Skeletal muscle tissue (tissue), 4 donors: Measurements from ENCODE around the gene ZFHX3. TPM values are rescaled to one million over a fixed set of nuclear protein-coding genes. Genes with fewer than 3 reads are reported as not detected.

Source experiments
- H3K27ac ChIP-seq: one replicate; pipeline ENCODE4 v1.7.0; 2013; ENCODE audit warnings: mild to moderate bottlenecking, low read depth, low read length, inconsistent platforms
- H3K27me3 ChIP-seq, 3 donors: one replicate each; pipeline ENCODE4 v1.7.0; 2013; ENCODE audit warnings: low read length in 3 of 3; ENCODE audit not compliant: control insufficient read depth in 3 of 3, insufficient read depth in 3 of 3
- H3K36me3 ChIP-seq, 3 donors: one replicate each; pipeline ENCODE4 v1.7.0; 2013; ENCODE audit warnings: low read length in 3 of 3; ENCODE audit not compliant: control insufficient read depth in 3 of 3, insufficient read depth in 3 of 3
- H3K4me1 ChIP-seq, 3 donors: one replicate each; pipeline ENCODE4 v1.7.0; 2013; ENCODE audit warnings: low read length in 3 of 3, mild to moderate bottlenecking in 3 of 3; ENCODE audit not compliant: control insufficient read depth in 3 of 3, insufficient read depth in 3 of 3
- H3K4me3 ChIP-seq, 3 donors: one replicate each; pipeline ENCODE4 v1.7.0; 2013; ENCODE audit warnings: low read length in 3 of 3
- H3K9ac ChIP-seq, 3 donors: one replicate each; pipeline ENCODE4 v1.7.0; 2013; ENCODE audit warnings: low read length in 3 of 3, mild to moderate bottlenecking in 3 of 3, moderate library complexity in 2 of 3, low read depth in 1 of 3
- H3K9me3 ChIP-seq, 3 donors: one replicate each; pipeline ENCODE4 v1.7.0; 2013; ENCODE audit warnings: low read length in 3 of 3; ENCODE audit not compliant: control insufficient read depth in 3 of 3
- total RNA-seq: library from RNA; depleted of rRNA; stranded (reverse); fragments of >200 nt; gene quantifications from one replicate; pipeline ENCODE4 v1.2.3, GENCODE V29; 2014
- donor health status: Osteomylitis.

Gene ZFHX3
- total RNA-seq, 1 donor from 2014 or later = 8.9 TPM

- H3K4me3 ChIP-seq = peak overlapping the region in 2 of 3 donors; percentile 30 to 38
- H3K36me3 ChIP-seq = no peaks in the 10 kb centered on the region
- H3K9me3 ChIP-seq = no peaks in the 10 kb centered on the region
- H3K9ac ChIP-seq = peak overlapping the region; percentile 37 to 90 (median 79)
- H3K4me1 ChIP-seq = peaks cover 57 to 70% (median 68%) of the 10 kb centered on the region in 3 donors
- H3K27me3 ChIP-seq = no peaks in the 10 kb centered on the region
- H3K27ac ChIP-seq = peak overlapping the region; percentile 98
Observed at GRCh38 chr16:73050201-73051099, 2.5 kb upstream of the ZFHX3 start.

- Histone ChIP-seq H3K4me1 (peaks cover 61 to 71% (median 68%) of the 10 kb centered on the region in 3 donors), H3K36me3 (no peaks in the 10 kb centered on the region), H3K27me3 (no peaks in the 10 kb centered on the region), H3K9ac (peak overlapping the region; percentile 79 to 89 (median 85)), H3K9me3 (no peaks in the 10 kb centered on the region), H3K4me3 (peak overlapping the region in 1 of 3 donors; percentile 35), H3K27ac (peak overlapping the region; percentile 98)
Observed at GRCh38 chr16:73049511-73049910, 1.6 kb upstream of the ZFHX3 start.

DNA sequence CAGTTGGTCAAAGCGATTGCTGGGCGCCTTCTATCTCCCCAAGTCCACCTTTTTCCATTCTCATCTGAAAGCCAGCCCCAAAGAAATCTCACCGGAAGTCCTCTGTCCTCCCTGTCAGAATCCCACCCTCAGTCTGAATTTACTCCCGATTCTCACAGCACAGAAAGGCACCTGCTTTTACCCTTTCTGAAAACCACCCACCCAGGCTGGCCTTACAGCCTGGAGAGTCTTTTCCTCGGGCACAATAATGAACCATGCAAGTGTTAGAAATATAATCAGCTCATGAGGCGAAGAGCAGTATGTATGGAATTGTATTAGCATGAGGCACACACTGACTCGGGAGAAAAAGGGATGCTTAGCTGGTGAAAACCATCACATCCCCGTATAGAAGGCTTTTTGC, 1.2 kb upstream of the ZFHX3 start:
- peak overlapping the region; percentile 98 for H3K27ac ChIP-seq
- H3K36me3 ChIP-seq = no peaks in the 10 kb centered on the region
- no peaks in the 10 kb centered on the region for H3K27me3 ChIP-seq
- H3K9me3 ChIP-seq = no peaks in the 10 kb centered on the region
- peak overlapping the region; percentile 79 to 89 (median 85) for H3K9ac ChIP-seq
- H3K4me3 ChIP-seq = peak overlapping the region; percentile 74 to 83 (median 82)
- H3K4me1 ChIP-seq = peaks cover 65 to 75% (median 69%) of the 10 kb centered on the region in 3 donors

DNA sequence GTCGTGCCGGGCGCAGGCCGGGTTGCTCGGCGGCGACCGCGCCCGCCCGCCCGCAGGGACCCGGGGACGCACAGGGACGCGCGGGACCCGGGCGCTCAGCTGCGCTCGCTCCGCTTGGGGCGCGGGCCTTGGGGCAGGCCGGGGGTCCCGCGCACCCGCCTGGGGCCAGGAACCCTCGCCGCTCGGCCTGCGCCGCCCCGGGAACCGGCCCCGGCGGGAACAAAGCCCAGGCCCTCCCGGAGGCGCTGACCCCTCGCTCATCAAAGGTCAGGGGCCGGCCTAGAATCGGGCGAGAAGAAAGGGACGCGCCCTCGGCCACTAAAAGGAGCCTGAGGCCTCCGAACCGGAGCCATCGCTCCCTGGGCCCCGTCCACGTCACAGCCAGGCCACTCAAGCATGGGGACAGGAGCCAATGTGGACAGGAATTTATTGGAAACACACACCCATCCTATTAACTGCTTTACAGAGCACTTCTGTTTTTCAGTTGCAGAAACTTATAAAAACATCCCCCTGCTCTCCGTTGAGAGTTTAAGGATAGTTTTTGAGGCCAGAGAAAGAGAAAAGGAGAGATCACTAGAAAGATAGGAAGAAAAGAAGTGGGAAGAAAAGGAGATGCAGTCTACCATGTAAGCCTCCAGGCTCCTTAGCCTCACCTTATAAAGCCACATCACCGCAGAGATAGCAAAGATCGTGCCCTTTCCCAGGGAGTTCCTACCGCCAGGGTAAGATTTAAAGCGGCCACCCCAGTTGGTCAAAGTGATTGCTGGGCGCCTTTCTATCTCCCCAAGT, 558 bp upstream of the ZFHX3 start:
- H3K27ac ChIP-seq = peak overlapping the region; percentile 98
- peak overlapping the region; percentile 74 to 83 (median 82) for H3K4me3 ChIP-seq
- no peaks in the 10 kb centered on the region for H3K9me3 ChIP-seq
- H3K9ac ChIP-seq = peak overlapping the region; percentile 79 to 89 (median 85)
- H3K4me1 ChIP-seq = peaks cover 68 to 78% (median 72%) of the 10 kb centered on the region in 3 donors
- H3K36me3 ChIP-seq = no peaks in the 10 kb centered on the region
- H3K27me3 ChIP-seq = no peaks in the 10 kb centered on the region

- H3K9ac ChIP-seq = peak overlapping the region; percentile 64 to 89 (median 83)
- H3K9me3 ChIP-seq = no peaks in the 10 kb centered on the region
- H3K27ac ChIP-seq = peak overlapping the region; percentile 98
- no peaks in the 10 kb centered on the region for H3K27me3 ChIP-seq
- peaks cover 70 to 80% (median 72%) of the 10 kb centered on the region in 3 donors for H3K4me1 ChIP-seq
- peak overlapping the region; percentile 82 to 89 (median 83) for H3K4me3 ChIP-seq
- H3K36me3 ChIP-seq = no peaks in the 10 kb centered on the region
Observed at GRCh38 chr16:73047221-73047535, 750 bp downstream of the ZFHX3 start.

DNA sequence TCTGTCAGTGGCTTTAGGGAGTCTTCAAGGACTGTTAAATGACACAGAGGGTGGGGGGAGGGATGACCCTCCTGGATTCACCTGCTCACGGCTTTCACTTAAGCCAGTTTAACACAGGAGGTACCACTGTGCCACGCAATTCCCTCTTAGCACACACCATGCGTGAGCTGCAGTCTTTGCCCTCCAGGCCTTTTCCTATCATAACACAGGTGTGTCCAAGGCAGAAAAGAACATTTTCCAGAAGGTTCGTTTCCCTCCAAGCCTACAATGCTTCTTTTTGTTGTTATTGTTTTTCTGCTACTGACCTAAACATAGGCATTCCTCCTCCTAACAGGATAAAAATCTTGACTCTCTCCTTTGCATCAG, 1.1 kb downstream of the ZFHX3 start:
- H3K4me1 ChIP-seq = peaks cover 69 to 84% (median 73%) of the 10 kb centered on the region in 3 donors
- H3K36me3 ChIP-seq = no peaks in the 10 kb centered on the region
- no peaks in the 10 kb centered on the region for H3K27me3 ChIP-seq
- H3K27ac ChIP-seq = peak overlapping the region; percentile 98
- peak overlapping the region; percentile 45 to 89 (median 82) for H3K4me3 ChIP-seq
- H3K9me3 ChIP-seq = no peaks in the 10 kb centered on the region
- peak overlapping the region; percentile 64 to 89 (median 83) for H3K9ac ChIP-seq

- Histone ChIP-seq H3K9ac (peak overlapping the region; percentile 64 to 89 (median 83)), H3K4me3 (peak overlapping the region; percentile 45 to 89 (median 82)), H3K4me1 (peaks cover 70 to 88% (median 75%) of the 10 kb centered on the region in 3 donors), H3K9me3 (no peaks in the 10 kb centered on the region), H3K27ac (peak overlapping the region; percentile 98), H3K27me3 (no peaks in the 10 kb centered on the region), H3K36me3 (no peaks in the 10 kb centered on the region)
Observed at GRCh38 chr16:73046202-73046848, 1.6 kb downstream of the ZFHX3 start.

- peak overlapping the region in 2 of 3 donors; percentile 24 to 34 for H3K4me3 ChIP-seq
- peak overlapping the region; percentile 19 to 59 (median 55) for H3K9ac ChIP-seq
- no peaks in the 10 kb centered on the region for H3K9me3 ChIP-seq
- no peaks in the 10 kb centered on the region for H3K27me3 ChIP-seq
- peak overlapping the region; percentile 57 for H3K27ac ChIP-seq
- no peaks in the 10 kb centered on the region for H3K36me3 ChIP-seq
- peaks cover 62 to 84% (median 68%) of the 10 kb centered on the region in 3 donors for H3K4me1 ChIP-seq
Observed at GRCh38 chr16:73043828-73044467, 4.0 kb downstream of the ZFHX3 start.

DNA sequence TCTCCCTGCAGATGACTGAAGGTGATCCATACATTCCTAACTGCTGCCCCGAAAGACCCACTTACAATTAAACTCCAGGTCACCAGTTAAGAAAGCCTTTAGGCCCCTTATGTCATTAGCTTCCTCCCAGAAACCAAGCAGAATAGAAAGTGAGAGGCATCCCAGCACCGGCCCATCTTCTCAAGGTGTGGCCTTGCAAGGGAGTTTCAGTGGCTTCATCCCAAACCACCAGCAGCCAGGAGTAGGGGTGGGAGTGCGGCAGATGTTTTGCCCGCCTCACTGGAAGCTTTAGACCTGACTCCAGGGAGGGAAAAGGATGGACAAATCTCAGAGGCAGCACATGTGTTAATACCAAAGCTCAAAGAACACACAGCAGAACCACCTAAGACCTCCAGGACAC, 5.1 kb downstream of the ZFHX3 start:
- H3K27ac ChIP-seq = no peak overlapping the region
- no peaks in the 10 kb centered on the region for H3K36me3 ChIP-seq
- peak overlapping the region in 2 of 3 donors; percentile 19 to 55 for H3K9ac ChIP-seq
- no peaks in the 10 kb centered on the region for H3K27me3 ChIP-seq
- H3K9me3 ChIP-seq = no peaks in the 10 kb centered on the region
- no peak overlapping the region for H3K4me3 ChIP-seq
- H3K4me1 ChIP-seq = peaks cover 63 to 85% (median 65%) of the 10 kb centered on the region in 3 donors
